Activated CD4-positive, alpha-beta T cell treated with anti-CD3 and anti-CD28 coated beads, Interleukin-2, amount 10 ng/mL, durations not matched to agents 24 days and 14 days (primary cell): Measurements from ENCODE around the gene RELCH. TPM values are rescaled to one million over a fixed set of nuclear protein-coding genes. Genes with fewer than 3 reads are reported as not detected.

Source experiments
- DNase-seq: peaks from one replicate; pipeline ENCODE4 v3.0.0; 2022
- H3K27ac Mint-ChIP-seq: one replicate; pipeline ENCODE4 v1.8.0; 2022; ENCODE audit warnings: mild to moderate bottlenecking, mixed read lengths
- H3K27me3 Mint-ChIP-seq: one replicate; pipeline ENCODE4 v1.8.0; 2022; ENCODE audit warnings: mixed read lengths
- H3K36me3 Mint-ChIP-seq: one replicate; pipeline ENCODE4 v1.8.0; 2022; ENCODE audit warnings: low read depth, mild to moderate bottlenecking, mixed read lengths
- H3K4me1 Mint-ChIP-seq: one replicate; pipeline ENCODE4 v1.8.0; 2021; ENCODE audit warnings: mixed read lengths
- H3K4me3 Mint-ChIP-seq: one replicate; pipeline ENCODE4 v1.8.0; 2022; ENCODE audit warnings: mild to moderate bottlenecking, moderate library complexity, mixed read lengths
- H3K9me3 Mint-ChIP-seq: one replicate; pipeline ENCODE4 v1.8.0; 2021; ENCODE audit warnings: mixed read lengths
- intact Hi-C: fragments of 100-400 bp; cut with micrococcal nuclease; formaldehyde crosslinking; loops from one replicate; pipeline ENCODE4 v1.15.1; 2023
- total RNA-seq: library from RNA; stranded (reverse); gene quantifications from 2 replicates; pipeline ENCODE4 v1.2.3, GENCODE V29; 2022

Gene RELCH
- total RNA-seq, 1 donor from 2014 or later: 31.1 TPM

DNA sequence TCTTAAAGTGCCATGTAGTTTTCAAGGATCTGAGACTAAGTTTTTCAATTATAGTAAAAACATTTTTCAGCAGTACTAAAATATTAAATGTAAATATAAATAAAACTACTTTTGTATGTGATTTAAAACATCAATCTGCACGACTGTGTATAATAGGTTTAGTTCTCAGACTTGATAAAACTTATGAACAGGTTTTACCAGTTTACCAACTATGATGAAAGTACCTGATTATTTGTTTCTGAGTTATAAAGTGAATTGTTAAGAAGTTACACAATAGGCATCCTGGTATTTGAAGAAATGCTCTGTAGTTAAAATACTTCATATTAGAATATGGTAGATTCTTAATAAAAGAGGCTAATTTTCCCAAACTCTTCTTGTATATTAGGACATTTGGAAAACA, 14.8 kb downstream of the RELCH start:
- peaks cover 17% of the 10 kb centered on the region for H3K4me1 Mint-ChIP-seq
- no peak overlapping the region for H3K27ac Mint-ChIP-seq
- no peak overlapping the region for H3K4me3 Mint-ChIP-seq
- DNase-seq: no peak
- peaks cover 5% of the 10 kb centered on the region for H3K36me3 Mint-ChIP-seq
- H3K9me3 Mint-ChIP-seq: no peaks in the 10 kb centered on the region
- intact Hi-C loops: no loop called here
- H3K27me3 Mint-ChIP-seq: no peaks in the 10 kb centered on the region

- Mint-ChIP-seq H3K4me3 (no peak overlapping the region), H3K36me3 (peaks cover 20% of the 10 kb centered on the region), H3K9me3 (peaks cover 8% of the 10 kb centered on the region), H3K27ac (no peak overlapping the region), H3K4me1 (peaks cover 12% of the 10 kb centered on the region), H3K27me3 (no peaks in the 10 kb centered on the region)
- no peak for DNase-seq
- intact Hi-C loops: no loop called here
Observed at GRCh38 chr18:62205824-62206223, 18.8 kb downstream of the RELCH start.

DNA sequence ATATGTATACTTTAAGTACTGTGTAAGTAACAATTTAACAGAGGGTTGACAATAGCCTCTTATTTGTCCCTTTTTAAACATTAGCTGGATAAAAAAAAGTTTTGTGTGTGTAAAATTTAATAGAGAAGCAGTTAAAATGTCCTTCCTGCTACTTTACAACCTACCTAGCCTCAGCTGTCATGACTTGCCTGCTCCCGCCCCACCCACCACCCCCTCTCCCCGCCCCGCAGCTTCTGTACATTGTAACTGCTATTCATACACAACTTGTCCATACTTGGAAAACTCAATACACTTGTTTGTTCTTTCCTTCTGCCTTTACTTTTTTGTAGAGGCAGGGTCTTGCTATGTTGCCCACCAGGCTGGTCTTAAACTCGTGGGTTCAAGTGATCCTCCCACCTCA, 19.5 kb downstream of the RELCH start:
- DNase-seq: no peak
- intact Hi-C loops: no loop called here
- Mint-ChIP-seq H3K9me3 (peaks cover 8% of the 10 kb centered on the region), H3K27me3 (no peaks in the 10 kb centered on the region), H3K36me3 (peaks cover 22% of the 10 kb centered on the region), H3K4me1 (peaks cover 12% of the 10 kb centered on the region), H3K27ac (no peak overlapping the region), H3K4me3 (no peak overlapping the region)

GRCh38 chr18:62209046-62209445, 22.0 kb downstream of the RELCH start:
- no peak overlapping the region for H3K4me3 Mint-ChIP-seq
- H3K27me3 Mint-ChIP-seq: no peaks in the 10 kb centered on the region
- no peak for DNase-seq
- no peak overlapping the region for H3K27ac Mint-ChIP-seq
- peaks cover 32% of the 10 kb centered on the region for H3K36me3 Mint-ChIP-seq
- peaks cover 8% of the 10 kb centered on the region for H3K9me3 Mint-ChIP-seq
- intact Hi-C loops: no loop called here
- H3K4me1 Mint-ChIP-seq: peaks cover 12% of the 10 kb centered on the region

DNA sequence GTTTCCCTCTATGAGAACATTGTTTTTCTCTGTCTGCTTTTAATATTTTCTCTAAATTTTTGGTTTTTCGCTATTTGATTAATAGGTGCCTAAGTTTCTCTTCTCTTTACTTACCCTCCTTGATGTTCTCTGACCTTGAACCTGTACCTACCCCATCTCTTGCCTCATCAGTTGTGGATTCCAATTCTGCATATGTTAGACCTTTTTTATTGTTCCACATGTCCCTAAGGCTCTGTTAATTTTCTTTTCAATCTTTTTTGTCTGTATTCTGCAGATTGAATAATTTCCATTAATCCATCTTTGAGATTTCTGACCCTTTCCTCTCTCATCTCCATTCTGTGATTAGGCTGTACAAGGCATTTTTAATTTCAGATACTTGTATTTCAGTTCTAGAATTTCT, 23.1 kb downstream of the RELCH start:
- Mint-ChIP-seq H3K27ac (no peak overlapping the region), H3K9me3 (peaks cover 8% of the 10 kb centered on the region), H3K36me3 (peaks cover 31% of the 10 kb centered on the region), H3K4me1 (peaks cover 12% of the 10 kb centered on the region), H3K4me3 (no peak overlapping the region), H3K27me3 (no peaks in the 10 kb centered on the region)
- intact Hi-C loops: no loop called here
- DNase-seq: no peak

GRCh38 chr18:62211325-62211828, 24.3 kb downstream of the RELCH start:
- Mint-ChIP-seq H3K27ac (no peak overlapping the region), H3K4me3 (no peak overlapping the region), H3K9me3 (peaks cover 8% of the 10 kb centered on the region), H3K36me3 (peaks cover 35% of the 10 kb centered on the region), H3K27me3 (no peaks in the 10 kb centered on the region), H3K4me1 (peaks cover 15% of the 10 kb centered on the region)
- intact Hi-C loops: no loop called here
- DNase-seq: no peak

DNA sequence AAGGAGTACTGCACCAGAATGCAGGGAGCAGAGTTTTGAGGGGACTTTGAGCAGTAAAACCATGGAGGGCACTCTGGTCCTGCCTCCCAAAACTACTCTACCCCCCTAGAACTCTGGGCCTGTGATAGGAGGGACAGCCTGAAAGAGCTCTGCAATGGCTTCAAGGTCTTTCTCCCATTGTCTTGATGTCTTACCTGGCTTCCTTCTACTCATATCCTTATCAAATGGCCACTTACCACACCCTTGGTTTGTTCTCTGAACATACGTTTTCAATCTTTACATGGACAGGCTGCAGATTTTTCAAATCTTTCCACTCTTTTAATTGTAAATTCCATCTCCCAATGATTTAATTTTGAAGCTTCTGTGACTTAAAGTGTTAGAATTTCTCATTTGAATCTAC, 27.7 kb downstream of the RELCH start:
- no peak overlapping the region for H3K27ac Mint-ChIP-seq
- H3K27me3 Mint-ChIP-seq: no peaks in the 10 kb centered on the region
- peaks cover 8% of the 10 kb centered on the region for H3K9me3 Mint-ChIP-seq
- H3K4me3 Mint-ChIP-seq: no peak overlapping the region
- peaks cover 36% of the 10 kb centered on the region for H3K36me3 Mint-ChIP-seq
- H3K4me1 Mint-ChIP-seq: peaks cover 11% of the 10 kb centered on the region
- DNase-seq: no peak
- intact Hi-C loops: no loop called here

- Mint-ChIP-seq H3K36me3 (peaks cover 53% of the 10 kb centered on the region), H3K9me3 (peaks cover 8% of the 10 kb centered on the region), H3K4me3 (no peak overlapping the region), H3K27ac (no peak overlapping the region), H3K4me1 (peaks cover 5% of the 10 kb centered on the region), H3K27me3 (no peaks in the 10 kb centered on the region)
- no peak for DNase-seq
- intact Hi-C loops: no loop called here
Observed at GRCh38 chr18:62224229-62224628, 37.2 kb downstream of the RELCH start.

- H3K4me1 Mint-ChIP-seq: peaks cover 2% of the 10 kb centered on the region
- peaks cover 61% of the 10 kb centered on the region for H3K36me3 Mint-ChIP-seq
- no peaks in the 10 kb centered on the region for H3K27me3 Mint-ChIP-seq
- no peak overlapping the region for H3K4me3 Mint-ChIP-seq
- peaks cover 8% of the 10 kb centered on the region for H3K9me3 Mint-ChIP-seq
- no peak for DNase-seq
- H3K27ac Mint-ChIP-seq: no peak overlapping the region
- intact Hi-C loops: no loop called here
Observed at GRCh38 chr18:62226047-62226446, 39.0 kb downstream of the RELCH start.

DNA sequence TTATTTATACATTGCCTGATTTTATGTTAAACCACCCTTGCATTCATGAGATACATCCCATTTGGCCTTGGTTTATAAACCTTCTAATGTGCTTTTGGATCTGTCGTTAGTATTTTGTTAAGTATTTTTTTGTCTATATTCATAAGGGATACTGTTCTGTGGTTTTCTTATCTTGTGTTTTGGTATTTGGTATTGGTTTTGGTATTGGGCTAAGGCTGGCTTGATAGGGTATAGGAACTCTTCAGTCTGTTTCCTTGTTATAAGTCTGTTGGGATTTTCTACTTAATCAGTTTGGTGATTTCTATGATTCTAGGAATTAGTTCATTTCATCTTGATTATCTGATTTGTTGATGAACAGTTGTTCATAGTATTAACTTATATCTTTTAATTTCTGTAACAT, 49.2 kb downstream of the RELCH start:
- Mint-ChIP-seq H3K9me3 (peaks cover 11% of the 10 kb centered on the region), H3K4me1 (peaks cover 13% of the 10 kb centered on the region), H3K27me3 (no peaks in the 10 kb centered on the region), H3K27ac (no peak overlapping the region), H3K36me3 (peaks cover 51% of the 10 kb centered on the region), H3K4me3 (no peak overlapping the region)
- no peak for DNase-seq
- intact Hi-C loops: no loop called here

- no peaks in the 10 kb centered on the region for H3K27me3 Mint-ChIP-seq
- H3K4me1 Mint-ChIP-seq: peaks cover 13% of the 10 kb centered on the region
- intact Hi-C loops: no loop called here
- H3K9me3 Mint-ChIP-seq: peaks cover 11% of the 10 kb centered on the region
- DNase-seq: no peak
- peaks cover 38% of the 10 kb centered on the region for H3K36me3 Mint-ChIP-seq
- no peak overlapping the region for H3K27ac Mint-ChIP-seq
- H3K4me3 Mint-ChIP-seq: no peak overlapping the region
Observed at GRCh38 chr18:62239475-62239874, 52.4 kb downstream of the RELCH start.

- Mint-ChIP-seq H3K4me3 (no peak overlapping the region), H3K27me3 (no peaks in the 10 kb centered on the region), H3K9me3 (no peaks in the 10 kb centered on the region), H3K27ac (no peak overlapping the region), H3K36me3 (peaks cover 26% of the 10 kb centered on the region), H3K4me1 (peaks cover 4% of the 10 kb centered on the region)
- no peak for DNase-seq
- intact Hi-C loops: no loop called here
Observed at GRCh38 chr18:62242955-62243354, 55.9 kb downstream of the RELCH start.

- Mint-ChIP-seq H3K4me1 (no peaks in the 10 kb centered on the region), H3K4me3 (no peak overlapping the region), H3K36me3 (peaks cover 17% of the 10 kb centered on the region), H3K27me3 (no peaks in the 10 kb centered on the region), H3K9me3 (no peaks in the 10 kb centered on the region), H3K27ac (no peak overlapping the region)
- intact Hi-C loops: no loop called here
- no peak for DNase-seq
Observed at GRCh38 chr18:62245177-62245576, 58.1 kb downstream of the RELCH start.

DNA sequence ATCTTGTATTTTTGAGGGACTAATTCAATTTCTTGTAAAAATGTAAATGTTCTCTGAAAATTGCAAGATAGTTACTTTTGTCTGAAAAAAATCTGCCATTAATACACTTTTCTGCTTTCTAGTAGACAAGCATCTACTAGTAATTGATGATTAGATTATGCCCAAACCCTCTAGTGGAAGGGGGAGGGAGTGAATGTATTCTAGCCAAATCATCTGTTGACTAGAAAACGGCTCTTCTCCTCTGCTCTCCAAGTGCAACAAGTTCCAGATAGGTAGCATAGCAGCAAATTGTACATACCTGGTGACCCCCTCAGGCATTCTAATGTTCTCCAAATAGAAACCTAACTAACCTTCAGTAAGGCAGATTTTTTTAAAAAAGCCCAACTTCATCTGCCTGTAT, 58.6 kb downstream of the RELCH start:
- peaks cover 17% of the 10 kb centered on the region for H3K36me3 Mint-ChIP-seq
- H3K27ac Mint-ChIP-seq: no peak overlapping the region
- no peak overlapping the region for H3K4me3 Mint-ChIP-seq

GRCh38 chr18:62248313-62248712, 61.3 kb downstream of the RELCH start:
- H3K27me3 Mint-ChIP-seq: no peaks in the 10 kb centered on the region
- no peak overlapping the region for H3K4me3 Mint-ChIP-seq
- no peak for DNase-seq
- no peak overlapping the region for H3K27ac Mint-ChIP-seq
- no peaks in the 10 kb centered on the region for H3K9me3 Mint-ChIP-seq
- peaks cover 14% of the 10 kb centered on the region for H3K36me3 Mint-ChIP-seq
- H3K4me1 Mint-ChIP-seq: no peaks in the 10 kb centered on the region
- intact Hi-C loops: no loop called here

More for the DNA sequence above, 58.6 kb downstream of the RELCH start:
- intact Hi-C loops: no loop called here
- Mint-ChIP-seq H3K27me3 (no peaks in the 10 kb centered on the region), H3K9me3 (no peaks in the 10 kb centered on the region), H3K4me1 (no peaks in the 10 kb centered on the region)
- DNase-seq: no peak
